ENCODE results near the gene GLRA3. TPM values are rescaled to one million over a fixed set of nuclear protein-coding genes. Genes with fewer than 3 reads are reported as not detected.
"Not testable (repeated sequence)": the region's sequence is repeated elsewhere in the genome, so short reads cannot be mapped to it uniquely, and the experiment has no call there.

The GLRA3 gene
- polyA plus RNA-seq, 1 donor from 2014 or later, result 0.98 TPM

DNA sequence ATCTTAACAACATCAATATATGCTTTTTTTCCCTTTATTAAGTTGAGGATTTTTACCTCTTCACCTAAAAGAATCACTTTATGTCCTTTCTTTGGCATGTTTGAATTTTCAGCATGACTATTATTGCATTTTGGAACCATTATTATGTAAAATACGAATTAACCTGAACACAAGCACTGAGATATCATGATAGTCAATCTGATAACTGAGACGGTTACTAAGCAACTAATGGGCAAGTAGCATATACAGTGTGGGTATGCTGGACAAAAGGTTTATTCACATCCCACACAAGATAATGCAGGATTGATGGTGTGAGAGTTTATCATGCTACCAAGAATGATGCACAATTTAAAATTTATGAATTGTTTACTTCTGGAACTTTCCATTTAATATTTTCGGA is 24.6 kb upstream of the GLRA3 start:
- H3K9me3 Mint-ChIP-seq, result peaks cover under 1 to 6% (median 3%) of the 10 kb centered on the region in 3 donors

DNA sequence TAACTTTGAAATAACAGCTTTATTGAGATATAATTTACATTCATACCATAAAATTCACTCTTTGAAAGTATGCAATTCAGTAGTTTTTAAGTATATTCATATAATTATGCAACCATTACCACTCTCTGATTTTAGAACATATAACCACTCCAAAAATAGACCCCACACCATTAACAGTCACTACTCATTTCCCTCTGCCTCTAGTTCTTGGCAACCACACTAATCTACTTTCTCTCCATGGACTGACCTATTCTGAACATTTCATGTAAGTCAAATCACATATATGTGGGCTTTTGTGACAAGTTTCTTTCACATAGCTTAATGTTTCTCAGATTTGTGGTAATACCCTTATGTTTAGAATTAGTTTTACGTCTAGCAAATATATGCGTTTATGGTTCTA is 19.5 kb upstream of the GLRA3 start:
- Mint-ChIP-seq H3K4me3 (no peak overlapping the region), H3K27ac (no peak overlapping the region), H3K27me3 (no peaks in the 10 kb centered on the region), H3K9me3 (peaks cover 3 to 4% (median 4%) of the 10 kb centered on the region in 3 donors), H3K4me1 (peaks cover 0 to 1% (median 0%) of the 10 kb centered on the region in 3 donors), H3K36me3 (peaks cover 1% of the 10 kb centered on the region)

More for the DNA sequence above, 24.6 kb upstream of the GLRA3 start:
- Mint-ChIP-seq H3K36me3 (no peaks in the 10 kb centered on the region), H3K4me1 (peaks cover 0 to 6% (median 2%) of the 10 kb centered on the region in 3 donors), H3K4me3 (no peak overlapping the region), H3K27ac (no peak overlapping the region), H3K27me3 (no peaks in the 10 kb centered on the region)

DNA sequence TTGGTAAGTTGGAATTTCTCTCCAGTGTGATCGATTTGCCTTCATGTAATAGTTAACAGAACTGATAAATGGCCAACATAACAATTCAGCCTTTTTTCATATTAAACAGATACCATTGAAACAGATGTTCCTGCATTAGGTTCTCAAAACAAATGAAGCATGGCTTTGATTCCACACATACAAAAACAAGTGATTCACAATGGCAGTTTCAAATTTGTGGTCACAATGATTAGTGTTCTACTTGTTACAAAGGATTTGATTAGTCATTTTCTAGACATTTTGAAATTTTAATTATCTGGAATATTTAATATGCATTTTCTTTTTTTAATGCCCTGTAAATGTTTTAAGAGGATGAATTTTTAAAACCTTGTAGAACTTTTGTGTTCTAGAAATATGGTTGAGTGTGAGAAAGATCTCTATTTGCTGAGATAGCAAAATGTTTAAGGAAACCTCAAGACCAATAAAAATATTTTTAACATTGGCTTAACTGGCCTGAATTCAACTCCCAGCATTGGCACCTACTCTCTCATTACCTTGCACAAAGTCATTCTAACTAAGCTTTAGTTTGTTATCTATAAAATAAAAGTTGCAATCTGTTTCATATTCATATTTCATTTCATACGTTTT is 18.9 kb upstream of the GLRA3 start:
- Mint-ChIP-seq H3K9me3 (peaks cover 3 to 4% (median 4%) of the 10 kb centered on the region in 3 donors), H3K4me3 (no peak overlapping the region), H3K27ac (no peak overlapping the region), H3K4me1 (peaks cover 0 to 1% (median 0%) of the 10 kb centered on the region in 3 donors), H3K27me3 (no peaks in the 10 kb centered on the region), H3K36me3 (peaks cover 1% of the 10 kb centered on the region)

DNA sequence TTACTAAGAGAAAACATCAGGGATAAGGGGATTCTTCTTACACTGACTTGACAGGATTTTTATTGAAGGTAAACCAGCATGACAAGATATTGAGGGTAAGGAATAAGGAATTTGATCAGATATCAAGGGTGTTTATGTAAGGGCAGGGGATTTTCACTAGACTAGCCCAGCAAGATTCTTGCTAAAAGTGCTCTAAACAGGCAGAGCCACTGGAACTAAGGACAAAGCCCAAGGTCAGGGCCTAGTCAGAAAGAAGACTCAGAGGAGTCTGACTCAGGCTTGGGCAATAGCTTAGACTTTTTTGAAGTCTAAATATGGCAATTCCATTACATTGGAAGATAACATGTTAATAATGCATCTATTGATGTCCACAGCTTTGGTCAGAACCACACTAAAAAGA is 6.5 kb upstream of the GLRA3 start:
- Mint-ChIP-seq H3K4me1 (no peaks in the 10 kb centered on the region), H3K27me3 (no peaks in the 10 kb centered on the region), H3K9me3 (peaks cover 0 to 3% (median 2%) of the 10 kb centered on the region in 3 donors), H3K36me3 (no peaks in the 10 kb centered on the region), H3K4me3 (no peak overlapping the region), H3K27ac (no peak overlapping the region)

DNA sequence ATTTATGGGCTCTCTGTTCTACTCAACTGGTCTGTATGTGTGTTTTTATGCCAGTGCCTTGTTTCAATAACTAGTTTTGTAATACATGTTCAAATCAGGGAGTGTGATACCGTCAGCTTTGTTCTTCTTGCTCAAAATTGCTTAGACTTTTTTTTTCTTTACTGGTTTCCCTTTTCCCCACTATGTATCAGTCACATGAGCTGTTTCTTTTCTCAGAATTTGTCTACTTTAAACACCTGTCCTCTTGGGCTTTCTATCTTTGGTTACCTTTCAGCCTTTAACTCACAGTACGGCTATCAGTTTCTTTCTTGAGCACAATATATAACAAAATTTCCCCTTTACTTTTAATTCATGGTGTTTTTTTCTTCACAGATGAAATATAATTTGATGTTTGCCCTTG is 5.4 kb upstream of the GLRA3 start:
- Mint-ChIP-seq H3K27me3 (no peaks in the 10 kb centered on the region), H3K9me3 (peaks cover 0 to 5% (median 0%) of the 10 kb centered on the region in 3 donors), H3K4me1 (peaks cover 0 to 5% (median 3%) of the 10 kb centered on the region in 3 donors), H3K27ac (no peak overlapping the region), H3K4me3 (no peak overlapping the region), H3K36me3 (no peaks in the 10 kb centered on the region)

DNA sequence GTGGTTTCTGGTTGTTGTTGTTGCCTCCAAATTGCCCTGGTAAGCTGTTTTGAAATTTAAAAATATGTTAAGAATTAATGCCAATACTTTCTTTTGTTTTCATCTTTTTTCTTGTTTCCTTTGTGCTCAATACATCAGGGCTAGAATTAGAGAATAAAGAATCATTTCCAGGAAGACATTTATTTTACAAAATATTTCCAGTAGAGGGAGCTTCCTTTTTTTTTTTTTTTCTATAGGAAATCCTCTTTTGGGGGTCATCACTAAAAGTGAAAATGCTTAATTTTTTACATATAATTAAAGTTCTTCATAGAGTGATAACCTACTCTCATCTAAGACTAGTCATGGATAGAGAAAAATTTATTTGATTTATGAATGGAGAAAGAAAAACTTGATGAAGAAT is 2.4 kb downstream of the GLRA3 start:
- peaks cover 6 to 8% (median 6%) of the 10 kb centered on the region in 3 donors for H3K4me1 Mint-ChIP-seq
- peaks cover 6% of the 10 kb centered on the region for H3K27me3 Mint-ChIP-seq
- peaks cover 0 to 2% (median 0%) of the 10 kb centered on the region in 3 donors for H3K9me3 Mint-ChIP-seq
- H3K27ac Mint-ChIP-seq, result no peak overlapping the region
- no peak overlapping the region for H3K4me3 Mint-ChIP-seq
- peaks cover 4% of the 10 kb centered on the region for H3K36me3 Mint-ChIP-seq

DNA sequence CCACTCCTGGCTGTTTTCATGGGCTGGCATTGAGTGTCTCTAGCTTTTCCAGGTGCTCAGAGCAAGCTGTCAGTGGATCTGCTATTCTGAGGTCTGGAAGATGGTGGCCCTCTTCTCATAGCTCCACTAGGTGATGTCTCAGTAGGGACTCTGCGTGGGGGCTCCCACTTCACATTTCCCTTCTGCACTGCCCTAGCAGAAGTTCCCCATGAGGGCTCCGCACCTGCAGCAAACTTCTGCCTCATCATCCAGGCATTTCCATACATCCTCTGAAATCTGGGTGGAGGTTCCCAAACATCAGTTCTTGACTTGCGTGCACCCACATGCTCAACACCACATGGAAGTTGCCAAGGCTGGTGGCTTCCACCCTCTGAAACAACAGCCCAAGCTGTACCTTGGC is 13.8 kb downstream of the GLRA3 start:
- Mint-ChIP-seq H3K27me3 (no peaks in the 10 kb centered on the region), H3K4me1 (peaks cover 2 to 13% (median 5%) of the 10 kb centered on the region in 3 donors), H3K9me3 (peaks cover 2 to 4% (median 4%) of the 10 kb centered on the region in 3 donors), H3K4me3 (no peak overlapping the region), H3K27ac (peak overlapping the region in 1 of 3 donors; percentile 67), H3K36me3 (peaks cover 1% of the 10 kb centered on the region)

DNA sequence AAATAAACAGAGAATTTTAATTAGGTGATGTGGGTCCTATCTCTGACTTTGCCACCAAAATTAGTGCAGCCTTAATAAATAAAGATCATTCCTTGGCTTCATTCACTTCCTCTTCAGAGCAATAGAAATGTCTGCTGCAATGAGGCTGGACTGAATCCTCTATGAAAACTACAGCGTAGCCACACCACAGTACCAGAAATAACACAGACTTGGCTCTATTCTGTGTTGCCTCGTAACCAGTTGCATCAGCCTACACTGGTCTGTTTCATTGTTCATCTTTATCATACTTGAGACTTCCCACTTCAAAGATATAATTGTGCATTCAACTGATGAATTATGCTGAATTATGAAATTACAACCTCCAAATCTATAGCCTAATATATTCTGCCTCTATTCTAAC is 15.8 kb downstream of the GLRA3 start:
- no peak overlapping the region for H3K4me3 Mint-ChIP-seq
- peaks cover 0 to 4% (median 4%) of the 10 kb centered on the region in 3 donors for H3K9me3 Mint-ChIP-seq
- no peaks in the 10 kb centered on the region for H3K27me3 Mint-ChIP-seq
- peaks cover 2 to 13% (median 5%) of the 10 kb centered on the region in 3 donors for H3K4me1 Mint-ChIP-seq
- peaks cover 1% of the 10 kb centered on the region for H3K36me3 Mint-ChIP-seq
- no peak overlapping the region for H3K27ac Mint-ChIP-seq

DNA sequence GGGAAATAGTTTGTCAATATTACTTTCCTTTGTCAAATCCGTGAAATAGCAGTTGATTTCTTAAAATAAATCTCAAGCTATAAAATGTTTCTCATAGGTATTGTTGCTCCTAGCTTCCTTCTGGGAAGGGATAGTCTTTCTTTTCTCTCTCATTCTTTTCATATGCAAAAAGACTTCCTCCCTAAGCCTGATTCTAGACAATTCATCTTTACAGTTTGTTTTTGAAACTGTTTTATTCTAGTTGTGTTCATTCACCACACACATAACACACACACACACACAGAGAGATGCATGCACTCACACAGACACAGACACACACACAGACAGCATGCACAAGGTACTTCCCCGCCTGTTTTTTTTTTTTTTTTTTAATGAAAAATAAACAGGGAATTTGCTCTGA is 18.2 kb downstream of the GLRA3 start:
- Mint-ChIP-seq H3K27me3 (no peaks in the 10 kb centered on the region), H3K4me3 (no peak overlapping the region), H3K27ac (no peak overlapping the region), H3K4me1 (peaks cover 2 to 13% (median 5%) of the 10 kb centered on the region in 3 donors), H3K9me3 (peaks cover 0 to 4% (median 4%) of the 10 kb centered on the region in 3 donors), H3K36me3 (no peaks in the 10 kb centered on the region)

DNA sequence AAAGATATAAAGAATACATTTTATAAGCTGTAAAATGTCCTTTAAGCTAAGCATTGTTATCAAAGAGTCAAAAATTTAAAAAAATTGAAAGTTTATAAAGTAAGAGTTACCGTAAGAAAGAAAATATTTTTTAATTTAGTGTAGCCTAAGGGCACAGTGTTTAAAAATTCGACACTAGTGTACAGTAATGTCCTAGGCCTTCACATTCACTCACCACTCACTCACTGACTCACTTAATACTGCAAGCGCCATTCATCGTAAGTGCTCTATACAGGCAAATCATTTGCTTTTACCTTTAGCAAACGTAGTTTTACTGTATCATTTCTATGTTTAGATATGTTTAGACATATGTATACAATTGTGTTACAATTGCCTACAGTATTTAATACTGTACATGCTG is 20.2 kb downstream of the GLRA3 start:
- Mint-ChIP-seq H3K27ac (no peak overlapping the region), H3K36me3 (no peaks in the 10 kb centered on the region), H3K9me3 (peaks cover 0 to 3% (median 0%) of the 10 kb centered on the region in 3 donors), H3K4me3 (no peak overlapping the region), H3K27me3 (no peaks in the 10 kb centered on the region), H3K4me1 (peaks cover 2 to 13% (median 5%) of the 10 kb centered on the region in 3 donors)

DNA sequence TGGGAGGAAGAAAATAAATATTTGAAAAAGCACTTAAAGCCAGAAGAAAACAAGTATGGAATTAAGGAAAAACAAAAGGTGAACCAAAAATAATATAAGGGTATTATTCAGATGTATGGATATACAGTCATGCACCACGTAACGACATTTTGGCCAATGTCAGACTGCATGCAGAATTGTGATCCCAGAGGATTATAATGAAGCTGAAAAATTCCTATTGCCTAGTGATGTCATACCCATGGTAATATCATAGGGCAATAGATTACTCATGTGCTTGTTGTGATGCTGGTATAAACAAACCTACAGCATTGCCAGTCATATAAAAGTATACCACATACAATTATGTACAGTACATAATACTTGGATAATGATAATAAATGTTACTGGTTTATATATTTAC is 20.9 kb downstream of the GLRA3 start:
- Mint-ChIP-seq H3K4me1 (peaks cover 2 to 13% (median 3%) of the 10 kb centered on the region in 3 donors), H3K4me3 (no peak overlapping the region), H3K36me3 (no peaks in the 10 kb centered on the region)

DNA sequence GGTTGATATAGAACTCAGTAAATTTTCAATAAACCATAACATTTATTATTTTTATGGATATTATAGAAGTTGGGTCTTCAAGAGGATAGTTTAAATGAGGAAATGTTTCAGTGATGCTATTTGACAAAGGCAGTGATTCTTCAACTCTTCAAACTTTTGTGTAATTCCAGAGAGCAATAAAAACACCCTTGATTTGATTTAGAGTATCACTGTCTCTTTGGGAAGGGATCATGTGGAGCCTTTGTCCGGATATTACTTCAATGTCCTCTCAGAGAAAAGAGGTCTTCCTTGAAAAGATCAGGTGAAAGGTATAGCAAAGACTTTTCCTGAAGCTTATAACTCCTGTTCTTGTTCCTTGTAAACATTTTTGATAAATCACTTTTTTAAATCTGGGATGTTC is 23.3 kb downstream of the GLRA3 start:
- H3K4me1 Mint-ChIP-seq, result peaks cover 0 to under 1% (median 0%) of the 10 kb centered on the region in 3 donors
- H3K36me3 Mint-ChIP-seq, result peaks cover 3% of the 10 kb centered on the region
- H3K27me3 Mint-ChIP-seq, result no peaks in the 10 kb centered on the region
- peaks cover 0 to 16% (median 3%) of the 10 kb centered on the region in 3 donors for H3K9me3 Mint-ChIP-seq
- H3K27ac Mint-ChIP-seq, result no peak overlapping the region
- H3K4me3 Mint-ChIP-seq, result no peak overlapping the region

More for the DNA sequence above, 20.9 kb downstream of the GLRA3 start:
- Mint-ChIP-seq H3K9me3 (peaks cover 0 to 3% (median 0%) of the 10 kb centered on the region in 3 donors), H3K27me3 (no peaks in the 10 kb centered on the region), H3K27ac (no peak overlapping the region)

DNA sequence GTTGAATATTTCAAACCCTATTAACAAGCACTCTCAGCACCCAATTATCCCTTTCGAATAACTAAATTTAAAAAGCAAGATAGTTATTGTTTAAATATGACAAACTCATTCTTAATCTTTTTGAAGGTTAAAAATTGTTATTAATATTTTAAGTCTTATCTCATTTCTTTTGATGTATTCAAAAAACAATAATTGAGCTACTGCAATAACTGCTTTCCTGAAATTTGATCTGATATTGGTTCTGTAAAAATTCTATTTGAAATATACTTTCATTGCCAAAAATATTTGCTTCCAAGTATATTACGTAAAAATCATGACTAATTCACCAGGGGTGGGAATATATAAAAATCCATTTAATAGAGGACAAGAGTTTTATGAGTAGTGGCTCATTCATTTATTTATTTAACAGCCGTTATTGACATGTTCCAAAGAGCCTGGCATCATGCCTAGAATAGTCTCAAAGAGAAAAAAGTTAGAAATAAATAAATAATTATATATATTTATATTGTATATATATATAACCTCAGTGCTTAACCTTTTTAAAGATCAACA is 34.4 kb downstream of the GLRA3 start:
- no peaks in the 10 kb centered on the region for H3K27me3 Mint-ChIP-seq
- peaks cover 3% of the 10 kb centered on the region for H3K36me3 Mint-ChIP-seq

DNA sequence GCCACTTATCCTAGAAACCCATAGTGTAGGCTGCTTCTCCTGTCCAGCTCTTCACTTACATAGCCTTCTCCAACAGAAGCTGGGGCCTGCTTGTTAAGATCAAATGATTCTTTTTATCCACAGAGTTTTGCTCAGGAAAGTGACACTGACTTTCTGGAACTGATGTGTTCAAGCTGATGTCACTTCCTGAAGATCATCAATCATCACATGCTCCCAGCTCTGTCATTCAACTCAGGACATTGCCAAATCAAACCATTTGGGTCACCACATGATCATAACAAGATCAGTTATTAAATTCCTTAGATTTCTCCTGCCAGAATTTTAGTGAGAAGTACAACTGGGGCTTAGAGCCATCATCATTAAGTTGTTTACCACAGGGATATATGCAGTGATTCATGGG is 39.4 kb downstream of the GLRA3 start:
- no peak overlapping the region for H3K4me3 Mint-ChIP-seq
- peaks cover 0 to 4% (median 0%) of the 10 kb centered on the region in 3 donors for H3K9me3 Mint-ChIP-seq
- no peaks in the 10 kb centered on the region for H3K27me3 Mint-ChIP-seq
- H3K4me1 Mint-ChIP-seq, result peaks cover 0 to 2% (median 1%) of the 10 kb centered on the region in 3 donors
- no peaks in the 10 kb centered on the region for H3K36me3 Mint-ChIP-seq
- H3K27ac Mint-ChIP-seq, result no peak overlapping the region

More for the DNA sequence above, 34.4 kb downstream of the GLRA3 start:
- Mint-ChIP-seq H3K4me1 (no peaks in the 10 kb centered on the region), H3K27ac (no peak overlapping the region), H3K9me3 (peaks cover 1 to 7% (median 2%) of the 10 kb centered on the region in 3 donors), H3K4me3 (no peak overlapping the region)

DNA sequence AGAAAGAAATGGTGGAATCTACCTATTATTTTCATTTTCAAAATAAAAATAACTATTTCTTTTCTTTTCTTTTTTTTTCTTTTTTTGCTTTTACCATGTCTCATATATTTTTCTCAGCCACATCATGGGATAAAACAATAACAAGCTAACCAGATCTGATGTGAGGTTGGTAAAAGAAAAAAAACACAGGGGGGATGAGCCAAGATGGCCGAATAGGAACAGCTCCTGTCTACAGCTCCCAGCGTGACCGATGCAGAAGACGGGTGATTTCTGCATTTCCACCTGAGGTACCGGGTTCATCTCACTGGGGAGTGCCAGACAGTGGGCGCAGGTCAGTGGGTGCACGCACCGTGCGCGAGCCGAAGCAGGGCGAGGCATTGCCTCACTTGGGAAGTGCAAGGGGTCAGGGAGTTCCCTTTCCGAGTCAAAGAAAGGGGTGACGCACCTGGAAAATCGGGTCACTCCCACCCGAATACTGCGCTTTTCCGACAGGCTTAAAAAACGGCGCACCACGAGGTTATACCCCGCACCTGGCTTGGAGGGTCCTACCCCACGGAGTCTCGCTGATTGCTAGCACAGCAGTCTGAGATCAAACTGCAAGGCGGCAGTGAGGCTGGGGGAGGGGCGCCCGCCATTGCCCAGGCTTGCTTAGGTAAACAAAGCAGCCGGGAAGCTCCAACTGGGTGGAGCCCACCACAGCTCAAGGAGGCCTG is 50.6 kb downstream of the GLRA3 start:
- not testable (repeated sequence) for H3K36me3 Mint-ChIP-seq, H3K4me3 Mint-ChIP-seq, H3K27me3 Mint-ChIP-seq, H3K27ac Mint-ChIP-seq, H3K4me1 Mint-ChIP-seq, H3K9me3 Mint-ChIP-seq

Measured in IgD-negative memory B cell (primary cell).